H1 (cell line): ENCODE measurements around the gene WFIKKN1. TPM values are rescaled to one million over a fixed set of nuclear protein-coding genes. Genes with fewer than 3 reads are reported as not detected.

Experiments
- CTCF ChIA-PET: fragments of 300-600 bp; sonication (Branson Sonifier 250); formaldehyde crosslinking; loops from one replicate; lab custom pipeline; 2021; ENCODE audit not compliant: partially characterized antibody; lab: Charles Lee
- POLR2A ChIA-PET: fragments of 300-600 bp; sonication (Branson Sonifier 250); formaldehyde crosslinking; loops from one replicate; lab custom pipeline; 2021; ENCODE audit warnings: inconsistent platforms; ENCODE audit not compliant: partially characterized antibody; lab: Charles Lee
- DNase-seq, 2 experiments: peaks; one replicate each; pipeline versions ENCODE4 v3.0.0 to v3.0.0-alpha.2; 2010 to 2022; ENCODE audit warnings: low spot score in 2 of 2, low read depth in 1 of 2, mixed read lengths in 1 of 2
- FAIRE-seq: peaks from 2 replicates; lab custom pipeline; 2011; peaks lifted over from hg19 to GRCh38; lab: Jason Lieb, UNC
- H2AFZ ChIP-seq: 2 replicates; pipeline ENCODE4 v1.8.1; 2012; ENCODE audit warnings: low read length, inconsistent platforms
- H2AK5ac ChIP-seq: 2 replicates; pipeline ENCODE4 v1.6.1; 2013; ENCODE audit warnings: low read depth, low read length
- H2BK120ac ChIP-seq: replicated peaks from 2 replicates; pipeline ENCODE3; 2013; ENCODE audit warnings: low read depth, low read length, inconsistent platforms
- H2BK12ac ChIP-seq: 2 replicates; pipeline ENCODE4 v1.6.1; 2013; ENCODE audit warnings: low read depth, low read length
- H2BK15ac ChIP-seq: 2 replicates; pipeline ENCODE4 v1.6.1; 2013; ENCODE audit warnings: low read length
- H2BK20ac ChIP-seq: 2 replicates; pipeline ENCODE4 v1.6.1; 2013; ENCODE audit warnings: low read length
- H2BK5ac ChIP-seq: 2 replicates; pipeline ENCODE4 v1.6.1; 2013; ENCODE audit warnings: low read depth, low read length
- H3K14ac ChIP-seq: 2 replicates; pipeline ENCODE4 v1.6.1; 2013; ENCODE audit warnings: inconsistent platforms; ENCODE audit not compliant: insufficient read length
- H3K18ac ChIP-seq: 2 replicates; pipeline ENCODE4 v1.6.1; 2013; ENCODE audit warnings: low read length; ENCODE audit errors: extremely low read depth
- H3K23ac ChIP-seq: 2 replicates; pipeline ENCODE4 v1.6.1; 2013; ENCODE audit warnings: inconsistent platforms; ENCODE audit not compliant: insufficient read length
- H3K23me2 ChIP-seq: 2 replicates; pipeline ENCODE4 v1.6.1; 2013; ENCODE audit warnings: low read depth, low read length
- H3K27ac ChIP-seq: 2 replicates; pipeline ENCODE4 v1.6.1; 2011; ENCODE audit warnings: low read depth, low read length, inconsistent platforms
- H3K27me3 ChIP-seq, 4 experiments: replicated peaks in 1 of 4; 1 replicate in 1 of 4; 2 replicates in 3 of 4; pipeline versions ENCODE4 v1.6.1 to v1.8.1; 2011 to 2013; ENCODE audit warnings: low read length in 3 of 4, mild to moderate bottlenecking in 3 of 4, inconsistent platforms in 2 of 4, mixed read lengths in 2 of 4, moderate library complexity in 1 of 4; ENCODE audit not compliant: control insufficient read depth in 3 of 4, insufficient read depth in 3 of 4; ENCODE audit errors: extremely low read depth in 1 of 4
- H3K36me3 ChIP-seq, 4 experiments: 2 replicates each; pipeline versions ENCODE4 v1.6.1 to v1.8.1; 2011 to 2013; ENCODE audit warnings: mild to moderate bottlenecking in 4 of 4, low read length in 3 of 4, moderate library complexity in 2 of 4, control low read depth in 1 of 4, inconsistent platforms in 1 of 4; ENCODE audit not compliant: insufficient read depth in 4 of 4, control insufficient read depth in 2 of 4
- H3K4ac ChIP-seq: replicated peaks from 2 replicates; pipeline ENCODE3; 2013; ENCODE audit warnings: low read length, low read depth, mixed read lengths, inconsistent platforms; ENCODE audit not compliant: insufficient read length
- H3K4me1 ChIP-seq, 4 experiments: replicated peaks in 1 of 4; 1 replicate in 1 of 4; 2 replicates in 3 of 4; pipeline versions ENCODE4 v1.6.1 to v1.8.1; 2011 to 2013; ENCODE audit warnings: low read length in 3 of 4, inconsistent platforms in 2 of 4, mixed read lengths in 1 of 4; ENCODE audit not compliant: insufficient read depth in 4 of 4, control insufficient read depth in 3 of 4
- H3K4me2 ChIP-seq, 2 experiments: 2 replicates each; pipeline versions ENCODE4 v1.6.1 to v1.8.1; 2011 to 2013; ENCODE audit warnings: low read depth in 2 of 2, low read length in 2 of 2, control low read depth in 1 of 2, inconsistent platforms in 1 of 2, mild to moderate bottlenecking in 1 of 2; ENCODE audit not compliant: insufficient read depth in 1 of 2
- H3K4me3 ChIP-seq, 4 experiments: fragments of 200-600, 300-600 bp in 1 of 4; sonication (generic), shearing (Covaris generic), sonication (Bioruptor Twin) in 1 of 4; 2 replicates each; pipeline versions ENCODE4 v1.5.1 to v1.8.1; 2011 to 2016; ENCODE audit warnings: low read length in 4 of 4, low read depth in 3 of 4, control low read depth in 2 of 4, inconsistent platforms in 2 of 4, mild to moderate bottlenecking in 2 of 4, mixed read lengths in 1 of 4, moderate library complexity in 1 of 4; ENCODE audit not compliant: insufficient read depth in 2 of 4; ENCODE audit errors: extremely low read depth in 1 of 4
- H3K56ac ChIP-seq: replicated peaks from 2 replicates; pipeline ENCODE3; 2013; ENCODE audit warnings: low read depth, mild to moderate bottlenecking, mixed read lengths, low read length, inconsistent platforms; ENCODE audit not compliant: insufficient read length
- H3K79me1 ChIP-seq: 2 replicates; pipeline ENCODE4 v1.6.1; 2013; ENCODE audit warnings: low read depth, low read length, control low read depth
- H3K79me2 ChIP-seq, 2 experiments: 2 replicates each; pipeline versions ENCODE4 v1.6.1 to v1.8.1; 2012 to 2013; ENCODE audit warnings: low read length in 2 of 2, mild to moderate bottlenecking in 2 of 2, inconsistent platforms in 1 of 2; ENCODE audit not compliant: insufficient read depth in 2 of 2, control insufficient read depth in 1 of 2
- H3K9ac ChIP-seq, 4 experiments: replicated peaks in 1 of 4; 1 replicate in 1 of 4; 2 replicates in 3 of 4; pipeline versions ENCODE4 v1.6.1 to v1.8.1; 2011 to 2013; ENCODE audit warnings: low read depth in 3 of 4, low read length in 3 of 4, control low read depth in 2 of 4, mild to moderate bottlenecking in 2 of 4, moderate library complexity in 2 of 4, inconsistent platforms in 1 of 4; ENCODE audit errors: extremely low read depth in 1 of 4
- H3K9me3 ChIP-seq, 2 experiments: 2 replicates each; pipeline versions ENCODE4 v1.6.1 to v1.8.1; 2012 to 2013; ENCODE audit warnings: mild to moderate bottlenecking in 2 of 2, moderate library complexity in 2 of 2, control low read depth in 1 of 2, inconsistent platforms in 1 of 2, low read depth in 1 of 2, low read length in 1 of 2, mixed read lengths in 1 of 2; ENCODE audit not compliant: insufficient read depth in 2 of 2
- H4K20me1 ChIP-seq, 2 experiments: replicated peaks in 1 of 2; 2 replicates each; pipeline versions ENCODE3 to v1.8.1; 2011 to 2013; ENCODE audit warnings: inconsistent platforms in 2 of 2, low read length in 2 of 2, mild to moderate bottlenecking in 1 of 2; ENCODE audit not compliant: insufficient read depth in 2 of 2, control insufficient read depth in 1 of 2
- H4K5ac ChIP-seq: 2 replicates; pipeline ENCODE4 v1.6.1; 2013; ENCODE audit warnings: low read length, low read depth, mixed read lengths, inconsistent platforms; ENCODE audit not compliant: insufficient read length
- H4K8ac ChIP-seq: 2 replicates; pipeline ENCODE4 v1.8.0; 2013; ENCODE audit warnings: mild to moderate bottlenecking, moderate library complexity, low read length, inconsistent platforms; ENCODE audit not compliant: insufficient read depth; ENCODE audit errors: extremely low read depth
- H4K91ac ChIP-seq: replicated peaks from 2 replicates; pipeline ENCODE3; 2013; ENCODE audit warnings: low read length, mixed read lengths, inconsistent platforms; ENCODE audit not compliant: insufficient read length
- CHD2 ChIP-seq: IDR thresholded peaks from 2 replicates; pipeline ENCODE4 v1.6.1; 2012; ENCODE audit warnings: low read length, improper control_type of control experiment
- EZH2 ChIP-seq: fragments of 200-600 bp; sonication (generic); IDR thresholded peaks from 2 replicates; pipeline ENCODE4 v1.7.1; 2012; ENCODE audit warnings: low read depth, mild to moderate bottlenecking, moderate library complexity, low read length, inconsistent platforms; ENCODE audit not compliant: severe bottlenecking
- JUND ChIP-seq: IDR thresholded peaks from 2 replicates; pipeline ENCODE4 v1.6.1; 2011; ENCODE audit warnings: mild to moderate bottlenecking, improper control_type of control experiment, low read length
- PHF8 ChIP-seq: fragments of 200-600 bp; sonication (generic); conservative IDR thresholded peaks from 2 replicates; pipeline ENCODE4 v1.7.1; 2012; ENCODE audit warnings: low read depth, mild to moderate bottlenecking, inconsistent platforms, low read length, moderate library complexity
- POLR2AphosphoS5 ChIP-seq: IDR thresholded peaks from 2 replicates; pipeline ENCODE4 v1.6.1; 2011; ENCODE audit warnings: low read depth, low read length
- POU5F1 ChIP-seq: IDR thresholded peaks from 2 replicates; pipeline ENCODE4 v1.6.1; 2011; ENCODE audit warnings: low read depth, mild to moderate bottlenecking, low read length, moderate library complexity
- RNF2 ChIP-seq: fragments of 200-900, 300-1000 bp; sonication (generic); IDR thresholded peaks from 2 replicates; pipeline ENCODE4 v1.7.1; 2016; ENCODE audit warnings: borderline replicate concordance, low read depth, mild to moderate bottlenecking, antibody characterized with exemption, low read length; ENCODE audit not compliant: poor library complexity, severe bottlenecking; ENCODE audit errors: missing control alignments
- SIX5 ChIP-seq: IDR thresholded peaks from 2 replicates; pipeline ENCODE4 v1.6.1; 2011; ENCODE audit warnings: mild to moderate bottlenecking, low read depth, low read length
- SP2 ChIP-seq: IDR thresholded peaks from 2 replicates; pipeline ENCODE4 v1.6.1; 2012; ENCODE audit warnings: mild to moderate bottlenecking, low read length, inconsistent platforms
- TAF7 ChIP-seq: optimal IDR thresholded peaks from 2 replicates; pipeline ENCODE3; 2011; ENCODE audit warnings: low read depth, mild to moderate bottlenecking, inconsistent platforms, low read length, moderate library complexity, borderline replicate concordance
- ZNF274 ChIP-seq: IDR thresholded peaks from 2 replicates; pipeline ENCODE4 v1.7.0; 2012; ENCODE audit warnings: low read length, borderline replicate concordance; ENCODE audit errors: extremely low read depth
- WGBS, 2 experiments: shearing (Covaris generic) in 1 of 2; methylation state at CpG; one replicate each; pipeline versions ENCODE4 v1.1.6 to v1.1.7; 2013 to 2015; ENCODE audit warnings: low lambda C conversion rate in 2 of 2, mixed read lengths in 2 of 2, inconsistent platforms in 1 of 2, low coverage in 1 of 2, missing lambda C conversion rate in 1 of 2; ENCODE audit not compliant: insufficient replicate concordance in 2 of 2, insufficient coverage in 1 of 2, insufficient read length in 1 of 2; ENCODE audit errors: extremely low coverage in 1 of 2, missing lambda C conversion rate in 1 of 2; 5-methylcytosine and 5-hydroxymethylcytosine counted together
- polyA plus RNA-seq, 7 experiments: library from polyadenylated mRNA; depleted of rRNA in 3 of 7; stranded (reverse) in 5 of 7; unstranded in 2 of 7; fragments of >200 nt in 5 of 7; fragments of 200-250 nt in 2 of 7; gene quantifications; 1 replicate in 5 of 7; 2 replicates in 1 of 7; 4 replicates in 1 of 7; pipeline versions ENCODE4 v1.2.1 to v1.2.3, GENCODE V29; 2011 to 2013; ENCODE audit warnings: missing spikeins in 2 of 7, mixed read lengths in 2 of 7
- total RNA-seq: library from RNA; stranded (reverse); fragmentation: NEBNext Ultra II Directional; extraction: Animal tissue kit (Norgen Biotek cat#: 25700); gene quantifications from 2 replicates; pipeline ENCODE4 v1.2.1, GENCODE V29; 2021

WFIKKN1 gene
- total and polyA plus RNA-seq, 2 of the 8 experiments (the other 6 are each of a cell fraction or from before 2014, with no cell fraction given) = 11.4 to 15.8 TPM

DNA sequence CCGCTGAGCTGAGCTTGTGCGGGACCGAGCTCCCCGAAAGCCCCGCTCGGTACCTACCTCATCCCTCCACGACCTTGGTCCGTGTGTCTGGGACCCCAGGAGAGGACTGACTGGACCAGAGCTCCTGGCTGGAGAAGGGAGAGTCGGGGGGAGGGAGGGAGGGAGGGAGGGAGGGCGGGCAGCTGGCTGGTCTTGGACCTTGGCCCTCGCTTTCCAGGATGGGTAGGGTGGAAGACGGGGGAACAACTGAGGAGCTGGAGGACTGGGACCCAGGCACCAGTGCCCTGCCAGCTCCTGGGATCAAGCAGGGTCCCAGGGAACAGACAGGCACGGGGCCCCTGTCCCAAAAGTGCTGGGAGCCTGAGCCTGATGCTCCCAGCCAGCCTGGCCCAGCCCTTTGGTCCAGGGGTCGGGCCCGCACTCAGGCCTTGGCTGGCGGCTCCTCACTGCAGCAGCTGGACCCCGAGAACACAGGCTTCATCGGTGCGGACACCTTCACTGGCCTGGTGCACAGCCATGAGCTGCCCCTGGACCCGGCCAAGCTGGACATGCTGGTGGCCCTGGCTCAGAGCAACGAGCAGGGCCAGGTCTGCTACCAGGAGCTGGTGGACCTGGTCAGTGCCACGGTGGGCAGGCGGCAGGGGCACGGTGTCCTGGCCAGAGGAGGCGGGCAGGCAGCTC, 45.2 kb downstream of the WFIKKN1 start:
- WGBS, 2 experiments = 89% methylated on average over 14 of the region's 25 CpGs; no CpG with 5 or more reads in 1 of the 2 experiments
- Histone ChIP-seq H3K36me3 (peaks cover 9 to 27% (median 19%) of the 10 kb centered on the region in 4 experiments; a peak in 7 of 8 replicates), H2BK5ac (no peak overlapping the region), H3K56ac (no peak overlapping the region), H2AK5ac (peak overlapping the region; percentile 75; the same call in 1 of the 2 replicates), H3K4ac (peak overlapping the region; percentile 69), H3K14ac (no peak overlapping the region), H2BK12ac (peak overlapping the region; percentile 96; the same call in 1 of the 2 replicates), H3K4me2 (peak overlapping the region; percentile 79 to 99), H3K79me1 (peaks cover under 1% of the 10 kb centered on the region; the same call in 1 of the 2 replicates), H3K4me3 (peak overlapping the region; percentile 29 to 74 (median 48); a peak in 6 of 8 replicates), H2AFZ (no peak overlapping the region), H3K9ac (no peak overlapping the region; a peak in 1 of 7 replicates), H3K27ac (no peak overlapping the region), H2BK20ac (peak overlapping the region; percentile 61; the same call in 1 of the 2 replicates), H2BK120ac (no peak overlapping the region), H3K18ac (peak overlapping the region; percentile 48; the same call in 1 of the 2 replicates), H3K4me1 (peaks cover 0 to 33% (median 25%) of the 10 kb centered on the region in 4 experiments; a peak in 6 of 7 replicates), H4K5ac (no peak overlapping the region), H2BK15ac (peak overlapping the region; percentile 92; the same call in 1 of the 2 replicates), H3K23ac (no peak overlapping the region), H4K8ac (no peak overlapping the region), H3K27me3 (peaks cover 0 to 2% (median 0%) of the 10 kb centered on the region in 4 experiments; a peak in 2 of 7 replicates), H4K20me1 (peaks cover 4 to 21% of the 10 kb centered on the region in 2 experiments), H3K79me2 (peaks cover 0 to 1% of the 10 kb centered on the region in 2 experiments; a peak in 1 of 4 replicates), H4K91ac (peak overlapping the region; percentile 52), H3K23me2 (peaks cover 12% of the 10 kb centered on the region), H3K9me3 (no peaks in the 10 kb centered on the region)
- ChIA-PET CTCF (interaction anchor here (0.7 to 12.0 kb wide), 9 partner anchors 8 to 94 kb away, joined by 3 to 75 read pairs (median 5); partner anchors contain the start of genes RHOT2 and WDR24), POLR2A (interaction anchor here (1.2 to 13.3 kb wide), 19 partner anchors 8 to 127 kb away, joined by 3 to 214 read pairs (median 6); partner anchors contain the start of genes ANTKMT, CCDC78, JMJD8 and METTL26)
- FAIRE-seq = no peak
- peak in 1 of 2 experiments; percentile 55 for DNase-seq
- TF ChIP-seq CHD2 (no peak), ZNF274 (no peak), SP2 (no peak), EZH2 (no peak), POU5F1 (no peak), RNF2 (no peak), POLR2AphosphoS5 (no peak), SIX5 (no peak), PHF8 (no peak), TAF7 (no peak), JUND (no peak)
